ENCODE data around the gene SHISA9.
"Not testable (repeated sequence)": the region's sequence is repeated elsewhere in the genome, so short reads cannot be mapped to it uniquely, and the experiment has no call there.

Gene SHISA9

DNA sequence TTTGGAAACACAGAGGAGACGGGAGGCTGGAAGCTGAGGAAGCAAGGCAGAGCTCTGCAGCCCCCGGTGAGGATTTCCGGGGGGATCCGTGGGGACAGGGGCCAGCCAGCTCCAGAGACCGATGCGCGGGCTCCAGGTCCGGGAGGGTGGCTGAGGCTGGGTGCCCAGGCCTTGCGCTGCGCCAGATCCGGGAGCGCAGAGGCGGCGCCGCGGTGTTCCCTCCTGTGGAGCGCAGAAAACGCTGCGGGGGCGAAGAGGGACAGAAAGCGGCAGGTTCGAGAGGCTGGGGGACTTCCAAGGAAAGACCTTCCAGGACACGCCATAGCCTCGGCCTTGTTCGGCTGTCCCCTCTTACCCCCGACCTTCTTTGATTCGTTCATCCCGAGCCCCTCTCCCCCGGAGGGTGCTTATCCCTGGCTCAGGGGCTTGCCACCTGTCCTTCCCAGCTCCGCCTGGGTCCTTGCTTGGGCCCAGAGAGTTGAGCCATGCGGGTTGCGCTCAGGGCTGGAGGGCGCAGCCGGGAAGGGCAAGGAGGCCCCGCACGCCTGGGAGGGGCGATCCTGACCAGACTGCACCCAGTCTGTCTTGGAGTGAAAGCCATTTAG is 697 bp upstream of the SHISA9 start:
- no peak for DNase-seq

DNA sequence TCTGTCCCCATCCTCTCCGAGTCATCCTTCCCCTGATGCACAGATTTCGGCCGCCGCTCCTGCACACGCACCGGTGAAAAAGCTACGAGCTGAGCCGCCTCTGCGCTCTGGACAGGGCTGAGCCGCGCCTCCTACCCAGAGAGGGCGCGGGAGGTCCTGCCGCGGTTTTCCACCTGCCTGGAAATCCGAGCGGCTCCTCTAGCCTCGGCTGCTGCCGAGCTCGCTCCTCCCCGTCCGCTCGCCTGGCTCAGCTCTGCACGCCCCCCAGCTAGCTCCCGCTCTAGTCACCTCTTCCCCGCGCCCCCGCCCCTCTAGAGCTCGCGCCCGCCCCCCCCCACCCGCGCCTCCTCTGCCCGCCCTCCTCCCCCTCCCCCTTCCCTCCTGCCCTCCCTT is 198 bp upstream of the SHISA9 start:
- peak; percentile 10 for DNase-seq

DNA sequence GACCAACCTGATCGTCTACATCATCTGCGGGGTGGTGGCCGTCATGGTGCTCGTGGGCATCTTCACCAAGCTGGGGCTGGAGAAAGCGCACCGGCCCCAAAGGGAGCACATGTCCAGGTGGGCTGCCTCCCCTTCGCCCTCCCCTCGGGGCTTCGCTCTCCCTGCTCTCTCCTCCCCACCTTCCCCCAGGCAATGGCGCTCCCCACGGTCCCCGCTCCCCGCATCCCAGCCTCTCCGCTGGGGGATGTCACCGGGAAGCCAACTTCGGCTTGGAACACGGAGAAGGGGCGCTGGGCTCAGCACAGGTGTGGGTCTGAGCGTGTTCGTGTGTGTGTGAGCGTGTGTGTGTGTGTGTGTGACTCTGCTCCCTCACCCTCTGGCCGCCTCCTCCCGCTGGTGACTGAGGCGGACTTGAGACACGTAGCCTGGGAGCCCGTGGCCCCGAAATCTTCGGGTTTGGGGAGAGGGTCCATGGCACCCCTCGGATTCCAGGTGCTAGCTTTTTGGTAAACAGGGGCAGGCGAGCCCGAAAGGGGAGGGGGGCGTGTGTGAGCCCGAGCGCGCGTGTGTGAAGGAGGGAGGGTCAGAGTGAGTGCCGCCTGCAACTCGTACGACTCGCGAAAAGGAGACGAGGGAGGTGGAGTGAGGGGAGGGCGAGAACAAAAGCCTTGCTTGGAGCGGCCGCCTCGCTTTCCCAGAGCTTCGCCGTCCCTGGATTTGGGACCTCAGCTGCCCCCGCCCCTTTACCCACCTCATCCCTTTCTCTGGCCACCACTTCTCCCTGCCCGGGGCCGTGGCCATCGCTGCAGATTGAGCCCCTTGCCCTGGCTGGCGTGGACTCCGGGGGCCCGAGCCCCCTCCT is 1.3 kb downstream of the SHISA9 start:
- DNase-seq: peak; percentile 5

GRCh38 chr16:12903407-12904328 is 2.3 kb downstream of the SHISA9 start:
- DNase-seq: peak; percentile 3

- DNase-seq: peak; percentile 3
Observed at GRCh38 chr16:12904329-12904671, 2.9 kb downstream of the SHISA9 start.

DNA sequence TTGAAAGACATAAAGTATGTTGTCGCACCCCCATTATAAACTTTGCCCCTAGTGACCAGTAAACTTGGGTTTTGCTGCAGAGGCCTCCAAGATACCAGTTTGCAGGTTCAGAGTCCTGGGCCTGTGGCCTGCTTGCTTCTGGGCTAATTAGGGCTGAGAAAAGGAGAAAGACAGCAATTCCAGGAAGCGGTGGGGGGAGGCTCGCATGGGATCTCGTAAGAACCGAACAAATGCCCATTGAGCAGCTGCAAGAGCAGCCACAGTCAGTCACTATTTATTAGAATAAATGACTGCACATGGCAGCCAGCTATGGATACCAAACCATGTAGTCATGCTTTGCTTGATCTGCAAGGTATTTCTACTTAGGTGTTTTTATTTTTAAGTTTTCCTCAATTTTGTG is 4.9 kb downstream of the SHISA9 start:
- DNase-seq: no peak

DNA sequence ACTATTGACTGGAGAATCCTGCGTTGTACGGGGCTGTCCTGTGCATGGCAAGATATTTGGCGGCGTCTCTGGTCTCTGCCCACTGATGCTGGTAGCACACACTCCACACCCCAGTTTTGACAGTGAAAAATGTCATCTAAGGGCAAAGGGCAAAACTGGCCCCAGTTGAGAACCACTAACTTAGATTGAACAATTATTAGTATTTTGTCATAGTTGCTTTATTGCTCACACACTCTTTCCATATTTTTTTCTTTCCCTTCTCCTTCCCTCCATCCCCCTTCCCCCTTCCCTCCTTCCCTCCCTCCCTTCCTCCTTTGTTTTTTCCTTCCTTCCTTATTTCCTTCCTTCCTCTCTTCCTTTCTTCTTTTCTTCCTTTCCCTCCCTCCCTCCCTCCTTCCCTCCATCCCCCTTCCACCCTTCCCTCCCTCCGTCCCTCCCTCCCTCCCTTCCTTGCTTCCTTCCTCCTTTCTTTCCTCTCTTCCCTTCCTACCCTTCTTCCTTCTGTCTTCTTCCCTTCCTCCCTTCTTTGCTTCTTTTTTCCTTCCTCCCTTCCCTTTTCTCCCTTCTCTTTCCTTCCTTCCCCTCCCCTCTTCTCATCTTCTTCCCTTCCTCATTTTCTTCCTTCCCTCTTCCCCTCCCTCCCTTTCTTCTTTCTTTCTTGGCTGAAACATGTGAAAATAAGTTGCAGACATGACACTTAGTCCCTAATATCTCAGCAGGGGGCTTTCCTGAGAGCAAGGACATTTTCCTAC is 5.5 kb downstream of the SHISA9 start:
- no peak for DNase-seq

DNA sequence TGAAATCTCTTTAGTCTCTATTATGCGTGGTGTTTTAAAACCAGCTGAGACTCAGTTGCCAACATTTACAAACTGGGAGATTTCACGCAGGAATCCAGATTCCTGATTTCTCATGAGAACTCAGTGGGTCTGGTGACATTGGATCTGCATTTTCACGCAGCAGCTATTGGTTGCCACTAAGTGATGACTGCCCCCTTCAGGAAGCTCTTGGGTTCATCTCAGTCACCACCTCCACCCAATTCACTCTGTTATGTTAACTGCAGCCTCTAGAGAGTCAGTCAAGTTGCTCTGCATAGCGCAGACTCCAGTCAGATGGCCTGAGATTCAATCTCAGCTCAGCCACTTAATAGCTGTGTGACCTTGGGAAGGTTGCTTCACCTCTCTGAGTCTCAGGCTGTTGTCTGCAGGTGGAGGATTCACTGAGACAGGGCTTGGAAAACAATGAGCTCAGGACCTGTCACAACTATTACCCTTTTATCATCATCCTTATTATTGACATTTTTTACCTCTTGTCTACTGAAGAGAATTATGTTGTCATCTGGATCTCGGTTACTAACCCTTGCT is 6.4 kb downstream of the SHISA9 start:
- peak; percentile 9 for DNase-seq

DNA sequence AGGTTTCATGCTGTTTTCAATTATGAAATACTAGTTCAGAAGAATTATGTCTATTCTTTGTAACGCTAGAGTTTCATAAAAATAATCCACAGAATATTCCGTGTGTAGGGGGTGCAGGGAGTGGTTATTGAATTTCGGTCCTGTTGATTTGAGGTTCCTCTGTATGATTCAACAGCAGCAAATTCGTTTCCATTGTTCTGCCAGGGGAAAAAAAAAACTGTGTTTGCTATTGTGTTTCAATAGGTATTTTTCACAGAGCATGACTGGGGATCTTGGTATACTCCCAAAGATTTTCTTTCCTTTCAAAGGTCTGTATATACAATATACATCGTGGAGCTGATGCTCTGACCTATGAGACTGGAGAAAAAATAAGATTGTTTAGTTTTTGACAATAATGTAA is 15.8 kb downstream of the SHISA9 start:
- no peak for DNase-seq

GRCh38 chr16:12917653-12918052 is 16.3 kb downstream of the SHISA9 start:
- no peak for DNase-seq

DNA sequence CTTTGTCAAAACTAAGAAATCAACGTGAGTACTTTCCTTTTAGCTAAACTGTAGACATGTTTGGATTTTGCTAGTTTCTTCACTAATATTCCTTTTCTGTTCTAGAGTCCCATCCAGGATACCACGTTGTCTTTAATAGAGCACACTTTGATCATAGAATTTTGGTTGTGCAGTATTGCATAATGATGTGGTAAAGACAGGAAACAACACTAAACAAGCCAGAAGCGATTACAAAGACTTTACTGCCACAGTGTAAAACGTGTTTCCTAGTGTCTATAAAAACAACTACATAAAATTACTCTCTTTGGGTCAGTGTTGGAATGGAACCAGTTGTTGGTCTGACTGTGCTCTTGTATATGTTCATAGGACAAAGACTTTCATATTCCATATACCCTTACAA is 19.3 kb downstream of the SHISA9 start:
- DNase-seq: no peak

GRCh38 chr16:12923640-12924039 is 22.2 kb downstream of the SHISA9 start:
- DNase-seq: not testable (repeated sequence)

DNA sequence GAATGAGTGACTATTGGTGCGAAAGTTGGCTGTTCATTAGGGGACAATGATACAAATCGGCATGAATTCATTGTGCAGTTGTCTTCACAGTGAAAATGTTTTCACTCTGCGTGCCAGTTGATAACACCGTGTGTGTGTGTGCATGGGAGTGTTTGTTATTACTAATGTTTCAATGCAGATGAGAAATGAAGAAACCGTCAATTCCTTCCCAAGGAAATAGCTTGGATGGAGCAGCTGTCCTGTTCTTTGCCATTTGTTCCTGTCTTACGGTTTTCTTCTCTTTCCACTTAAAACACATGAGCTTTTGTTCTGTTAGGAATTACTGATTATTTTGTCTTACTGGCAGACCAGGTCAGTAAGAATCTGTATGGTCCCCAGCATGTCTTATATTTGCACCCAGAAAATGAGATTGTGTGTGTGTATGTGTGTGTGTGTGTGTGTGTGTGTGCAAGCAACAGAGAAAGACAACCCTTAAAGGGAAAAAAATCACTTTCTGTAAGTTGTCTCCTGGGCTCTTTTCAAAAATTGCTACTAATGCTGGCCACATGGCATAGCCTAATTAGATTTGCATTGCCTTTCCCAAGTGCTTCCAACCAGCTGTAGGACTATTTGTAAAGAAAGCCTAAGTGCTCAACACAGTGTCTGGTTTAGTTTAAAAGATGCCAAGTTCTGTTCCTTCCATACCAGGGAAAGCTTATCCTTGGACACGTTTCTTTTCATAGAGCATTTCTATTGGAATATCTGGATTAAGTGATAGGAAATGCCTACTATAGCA is 23.8 kb downstream of the SHISA9 start:
- no peak for DNase-seq

DNA sequence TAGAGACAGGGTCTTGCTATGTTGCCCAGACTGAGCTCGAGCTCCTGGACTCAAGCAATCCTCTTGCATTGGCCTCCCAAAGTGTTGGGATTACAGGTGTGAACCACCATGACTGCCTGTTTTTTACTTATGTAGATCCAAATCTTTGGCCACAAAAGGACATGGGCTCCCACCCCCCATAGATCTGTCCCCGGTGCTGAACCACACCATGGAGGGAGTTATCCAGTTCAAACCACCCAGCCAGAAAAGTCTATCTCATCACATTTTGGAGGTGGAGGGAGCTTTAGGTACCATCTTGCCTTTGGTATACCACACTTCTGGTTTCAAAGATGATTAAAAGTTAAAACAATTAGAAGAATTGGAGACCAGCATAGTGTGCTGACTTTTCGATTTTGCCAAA is 26.2 kb downstream of the SHISA9 start:
- DNase-seq: no peak

DNA sequence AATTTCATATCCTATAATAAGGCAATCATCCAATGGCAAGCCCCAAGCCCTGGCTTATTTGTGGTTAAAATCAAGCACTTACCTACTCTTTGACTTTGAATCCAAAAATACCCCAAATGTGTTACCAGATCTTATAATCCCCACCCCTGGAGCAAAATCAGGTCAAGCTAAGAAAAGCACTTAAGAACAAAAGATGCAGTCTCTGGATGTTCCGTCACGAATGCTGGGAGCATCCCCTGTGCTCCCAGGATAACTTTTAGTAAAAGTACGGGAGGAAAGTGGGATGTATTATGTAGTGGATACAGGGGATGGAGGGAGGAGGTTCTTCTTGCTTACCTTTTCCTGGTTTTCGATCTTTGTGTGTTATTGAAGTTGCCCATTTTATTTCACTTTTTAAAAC is 29.5 kb downstream of the SHISA9 start:
- no peak for DNase-seq

DNA sequence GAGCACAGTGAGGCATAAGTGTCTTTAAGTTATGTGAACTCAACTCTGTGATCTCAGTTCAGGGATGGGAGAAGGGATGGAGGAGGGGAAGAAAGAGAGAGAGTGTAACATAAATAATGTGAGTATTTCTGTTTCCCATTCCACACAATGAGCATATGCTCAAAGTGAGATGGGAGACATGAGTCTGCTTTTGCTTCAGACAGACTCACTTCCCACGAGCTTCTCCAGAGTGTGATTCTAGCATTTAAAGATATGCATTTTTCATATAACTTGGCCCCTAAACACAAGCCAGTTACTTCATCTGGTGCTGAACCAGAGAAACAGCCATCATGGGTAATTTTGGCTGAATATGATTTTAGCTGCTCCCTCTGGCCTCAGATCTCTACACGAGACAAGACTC is 35.0 kb downstream of the SHISA9 start:
- no peak for DNase-seq

DNA sequence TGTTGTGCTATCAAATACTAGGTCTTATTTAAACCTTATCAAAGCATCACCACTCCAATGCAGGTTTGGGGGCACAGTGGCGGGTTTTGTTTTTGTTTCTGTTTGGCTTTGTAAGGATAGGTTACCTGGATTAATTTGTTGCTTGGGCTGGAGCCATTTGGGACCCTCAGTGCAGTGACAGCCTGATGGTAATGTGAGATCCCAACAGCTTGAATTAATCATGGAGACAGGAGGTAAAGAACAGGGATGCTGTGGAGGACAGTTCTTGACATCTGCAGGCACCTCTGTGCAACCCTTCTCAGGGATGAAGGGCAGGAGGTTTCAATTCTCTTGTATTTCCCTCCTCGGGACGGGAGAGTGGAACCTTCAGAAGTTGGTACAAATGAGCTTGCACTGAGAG is 40.5 kb downstream of the SHISA9 start:
- DNase-seq: no peak

GRCh38 chr16:12942861-12943260 is 41.5 kb downstream of the SHISA9 start:
- no peak for DNase-seq

- DNase-seq: no peak
Observed at GRCh38 chr16:12944300-12944699, 42.9 kb downstream of the SHISA9 start.

- DNase-seq: no peak
Observed at GRCh38 chr16:12951392-12951791, 50.0 kb downstream of the SHISA9 start.

GRCh38 chr16:12951976-12952375 is 50.6 kb downstream of the SHISA9 start:
- DNase-seq: no peak

DNA sequence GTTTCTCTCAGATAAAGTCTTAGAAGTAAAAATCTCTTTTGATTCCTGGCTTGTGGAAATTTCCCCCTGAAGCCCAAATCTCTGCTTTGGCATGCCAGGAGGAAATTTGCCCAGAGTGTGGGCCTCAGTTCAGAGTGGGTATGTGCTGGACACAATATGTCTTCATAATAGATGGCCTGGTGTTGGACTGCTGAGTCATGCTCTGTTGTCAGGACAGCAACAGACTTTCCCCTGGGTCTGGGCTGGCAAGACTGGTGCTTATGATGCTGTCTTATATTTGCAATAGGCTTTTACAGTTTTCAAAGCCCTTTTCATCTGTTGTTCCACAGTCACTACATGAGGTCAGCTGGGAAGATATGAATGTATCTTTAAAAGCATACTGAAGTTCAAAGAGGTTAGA is 57.0 kb downstream of the SHISA9 start:
- DNase-seq: no peak

All from stimulated activated CD4-positive, alpha-beta T cell treated with anti-CD3 and anti-CD28 coated beads, Interleukin-15, amount 100 ng/mL, for 24 hours (primary cell).